Measurements from ENCODE around the gene STRA8.

STRA8 gene

DNA sequence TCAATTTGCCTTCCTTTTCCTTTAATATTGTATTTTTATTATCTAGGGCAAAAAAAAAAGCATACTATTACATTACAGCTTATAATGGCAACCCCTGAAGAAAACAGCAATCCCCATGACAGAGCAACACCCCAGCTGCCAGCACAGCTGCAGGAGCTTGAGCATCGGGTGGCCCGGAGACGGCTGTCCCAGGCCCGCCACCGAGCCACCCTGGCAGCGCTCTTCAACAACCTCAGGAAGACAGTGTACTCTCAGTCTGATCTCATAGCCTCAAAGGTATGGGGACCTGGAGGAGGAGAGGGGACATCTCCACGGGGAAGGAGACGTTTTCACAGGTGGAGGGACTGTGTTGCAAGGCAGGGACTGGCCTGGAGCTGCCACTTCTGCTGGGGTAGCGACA lies 6.8 kb downstream of the STRA8 start:
- no peak for DNase-seq

DNA sequence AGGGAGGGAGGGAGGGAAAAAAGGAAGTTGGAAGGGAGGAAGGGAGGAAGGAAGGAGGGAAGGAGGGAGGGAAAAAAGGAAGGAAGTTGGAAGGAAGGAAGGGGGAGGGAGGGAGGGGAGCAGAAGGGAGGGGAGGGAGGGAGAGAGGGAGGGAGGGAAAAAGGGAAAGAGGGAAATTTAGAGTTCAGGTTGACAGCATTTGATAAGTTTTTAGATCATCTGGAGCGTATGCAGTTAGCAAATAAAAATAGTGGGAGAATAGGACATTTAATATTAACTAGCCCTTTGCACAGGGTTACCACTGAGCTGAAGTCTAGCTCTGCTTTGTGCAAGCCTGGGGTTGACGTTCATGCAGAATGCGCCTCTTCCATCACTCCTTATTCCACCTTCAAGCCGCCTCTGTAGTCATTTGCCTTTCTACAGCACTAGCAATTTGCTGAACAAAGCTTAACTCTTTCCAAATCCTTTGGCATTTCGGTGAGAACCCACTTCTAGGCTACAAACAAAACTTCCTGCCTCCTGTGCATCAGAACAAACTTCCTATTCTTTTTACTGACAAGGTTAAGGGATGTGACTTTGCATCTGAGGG lies 8.6 kb downstream of the STRA8 start:
- DNase-seq, result no peak

DNA sequence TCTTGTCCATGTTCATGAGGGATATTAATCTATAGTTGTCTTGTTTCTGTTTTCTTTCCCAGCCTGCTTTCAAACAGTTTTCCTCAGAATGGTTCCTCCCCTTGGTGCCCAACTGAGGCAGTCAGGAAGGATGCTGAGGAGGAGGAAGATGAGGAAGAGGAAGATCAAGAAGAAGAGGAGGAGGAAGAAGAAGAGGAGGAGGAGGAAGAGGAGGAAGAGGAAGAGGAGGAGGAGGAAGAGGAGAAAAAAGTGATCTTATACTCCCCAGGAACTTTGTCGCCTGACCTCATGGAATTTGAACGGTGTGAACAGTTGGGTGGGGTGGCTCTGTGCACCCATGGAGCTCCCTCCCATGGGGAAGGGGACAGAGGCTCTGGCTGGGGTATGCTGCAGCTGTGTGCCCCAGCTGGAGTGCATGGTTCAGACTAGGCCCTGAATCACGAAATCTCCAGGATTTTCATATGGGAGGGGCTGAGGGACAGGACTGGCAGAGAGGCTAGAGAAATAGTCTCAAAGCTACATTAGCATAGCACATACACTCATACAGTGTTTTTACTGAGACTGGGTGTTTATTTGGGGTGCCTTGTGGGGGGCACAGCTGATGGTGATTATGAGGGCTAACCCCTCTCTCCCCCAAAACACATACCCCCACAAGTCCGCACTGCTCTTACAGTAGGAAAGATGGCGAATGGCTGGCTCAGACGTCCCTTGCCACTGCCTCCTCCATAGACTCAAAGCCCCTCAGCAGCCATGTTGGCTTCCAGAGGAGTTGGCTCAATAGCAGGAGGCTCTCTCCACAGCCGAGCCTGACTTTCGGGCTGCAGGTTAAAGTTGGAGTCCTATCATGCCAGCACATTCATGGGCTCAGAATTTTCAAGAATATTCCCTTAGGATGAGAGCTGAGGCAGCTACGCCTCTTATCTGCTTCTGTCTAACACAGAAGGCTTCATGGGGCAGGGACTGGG lies 11.9 kb downstream of the STRA8 start:
- no peak for DNase-seq

DNA sequence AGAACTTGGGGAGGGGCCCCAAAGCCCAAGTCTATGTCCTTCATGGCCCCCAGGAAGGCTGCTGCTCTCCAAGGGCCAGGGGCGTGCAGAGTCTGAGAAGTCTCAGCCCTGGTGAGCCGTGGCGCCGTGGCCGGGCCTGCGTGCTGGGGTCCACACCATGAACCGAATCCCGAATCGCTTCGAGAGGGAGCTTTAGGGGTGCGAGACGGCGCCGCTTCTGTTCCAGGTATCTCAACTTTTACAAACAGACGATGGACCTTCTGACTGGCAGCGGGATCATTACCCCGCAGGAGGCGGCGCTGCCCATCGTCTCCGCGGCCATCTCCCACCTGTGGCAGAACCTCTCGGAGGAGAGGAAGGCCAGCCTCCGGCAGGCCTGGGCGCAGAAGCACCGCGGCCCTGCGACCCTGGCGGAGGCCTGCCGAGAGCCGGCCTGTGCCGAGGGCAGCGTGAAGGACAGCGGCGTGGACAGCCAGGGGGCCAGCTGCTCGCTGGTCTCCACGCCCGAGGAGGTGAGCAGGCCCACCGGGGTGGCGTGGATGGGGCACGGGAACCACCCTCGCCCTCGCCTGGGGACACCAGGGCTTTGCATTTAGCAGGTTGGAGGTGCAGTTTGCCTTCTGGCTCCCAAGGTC lies 12.7 kb downstream of the STRA8 start:
- DNase-seq, result no peak

DNA sequence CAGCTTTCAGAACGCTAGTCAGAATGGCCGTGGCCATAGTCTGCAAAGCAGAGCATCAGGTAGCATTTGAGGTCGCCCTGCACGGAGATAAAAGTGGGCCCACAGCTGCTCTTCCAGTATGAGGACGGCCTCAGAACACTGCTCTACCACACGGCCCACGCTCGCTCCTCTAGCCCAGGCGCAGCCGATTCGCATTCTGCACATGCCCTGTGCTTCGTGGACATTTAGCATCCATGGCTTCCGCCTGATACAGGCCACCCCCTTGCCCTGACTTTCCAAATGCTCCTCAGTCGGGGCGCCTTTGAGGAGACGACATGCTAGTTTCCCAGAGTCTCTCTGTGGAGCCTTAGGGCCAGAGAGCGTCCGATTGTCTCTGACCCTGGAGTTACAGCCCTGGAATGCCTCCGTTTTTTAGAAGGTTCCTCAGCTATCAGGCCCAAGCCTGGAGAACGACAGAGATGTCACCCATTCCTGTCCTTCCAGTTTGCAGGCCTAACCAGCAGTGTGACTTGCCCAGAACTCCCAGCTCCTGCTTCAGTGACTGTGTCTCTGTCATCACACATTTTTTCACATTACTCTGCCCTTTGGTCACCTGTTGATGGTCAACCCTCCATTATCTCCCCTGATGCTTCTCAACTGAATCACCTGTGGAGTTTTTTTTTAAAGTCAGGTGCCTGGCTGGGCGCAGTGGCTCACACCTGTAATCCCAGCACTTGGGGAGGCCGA lies 14.3 kb downstream of the STRA8 start:
- no peak for DNase-seq

DNA sequence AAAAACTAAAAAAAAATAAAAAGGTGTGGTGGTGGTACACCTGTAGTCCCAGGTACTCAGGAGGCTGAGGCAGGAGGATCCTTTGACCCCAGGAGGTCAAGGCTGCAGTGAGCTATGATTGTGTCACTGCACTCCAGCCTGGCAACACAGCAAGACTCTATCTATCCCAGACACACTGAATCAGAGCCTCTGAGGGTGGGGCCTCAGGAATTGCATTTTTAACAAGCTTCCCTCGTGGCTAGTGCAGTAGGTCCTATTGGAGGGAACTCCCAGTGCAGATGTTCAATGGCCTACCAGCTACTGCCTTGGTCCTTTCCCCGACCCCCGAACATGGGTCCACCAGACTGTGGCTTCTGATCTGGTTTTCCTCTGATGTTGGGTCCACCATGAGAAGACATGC lies 14.9 kb downstream of the STRA8 start:
- DNase-seq, result no peak

DNA sequence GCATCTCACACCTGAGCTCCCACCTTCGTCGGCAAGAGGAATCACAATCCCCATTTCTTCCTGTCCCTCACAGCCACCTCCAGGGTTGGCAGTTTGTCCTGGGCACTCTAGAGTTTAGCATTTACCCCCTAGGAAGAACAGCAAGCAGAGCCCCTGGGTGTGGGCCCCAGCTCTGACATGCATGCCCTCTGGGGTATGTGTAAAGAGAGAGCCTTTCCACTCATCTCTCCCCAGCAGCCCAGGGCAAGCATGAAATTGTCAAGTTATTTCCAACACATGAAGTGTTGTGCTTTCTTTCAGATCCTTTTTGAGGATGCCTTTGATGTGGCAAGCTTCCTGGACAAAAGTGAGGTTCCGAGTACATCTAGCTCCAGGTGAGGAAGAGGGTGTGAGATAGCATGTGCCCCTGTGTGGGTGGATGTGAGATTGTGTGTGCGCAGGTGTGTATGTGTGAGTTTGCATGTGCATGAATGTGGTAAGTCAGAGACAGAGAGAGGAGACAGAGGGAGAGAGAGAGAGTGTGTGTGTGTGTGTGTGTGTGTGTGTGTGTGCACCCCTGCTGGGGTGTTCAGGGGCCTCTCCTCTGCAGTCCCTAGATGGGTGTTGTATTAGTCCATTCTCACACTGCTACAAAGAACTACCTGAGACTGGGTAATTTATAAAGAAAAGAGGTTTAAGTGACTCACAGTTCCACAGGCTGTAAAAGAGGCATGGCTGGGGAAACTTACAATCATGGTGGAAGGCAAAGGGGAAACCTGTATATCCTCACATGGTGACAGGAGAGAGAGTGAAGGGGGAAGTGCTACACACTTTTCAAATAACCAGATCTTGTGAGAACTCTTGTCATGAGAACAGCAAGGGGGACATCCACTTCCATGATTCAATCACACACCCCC lies 18.1 kb downstream of the STRA8 start:
- DNase-seq, result no peak

DNA sequence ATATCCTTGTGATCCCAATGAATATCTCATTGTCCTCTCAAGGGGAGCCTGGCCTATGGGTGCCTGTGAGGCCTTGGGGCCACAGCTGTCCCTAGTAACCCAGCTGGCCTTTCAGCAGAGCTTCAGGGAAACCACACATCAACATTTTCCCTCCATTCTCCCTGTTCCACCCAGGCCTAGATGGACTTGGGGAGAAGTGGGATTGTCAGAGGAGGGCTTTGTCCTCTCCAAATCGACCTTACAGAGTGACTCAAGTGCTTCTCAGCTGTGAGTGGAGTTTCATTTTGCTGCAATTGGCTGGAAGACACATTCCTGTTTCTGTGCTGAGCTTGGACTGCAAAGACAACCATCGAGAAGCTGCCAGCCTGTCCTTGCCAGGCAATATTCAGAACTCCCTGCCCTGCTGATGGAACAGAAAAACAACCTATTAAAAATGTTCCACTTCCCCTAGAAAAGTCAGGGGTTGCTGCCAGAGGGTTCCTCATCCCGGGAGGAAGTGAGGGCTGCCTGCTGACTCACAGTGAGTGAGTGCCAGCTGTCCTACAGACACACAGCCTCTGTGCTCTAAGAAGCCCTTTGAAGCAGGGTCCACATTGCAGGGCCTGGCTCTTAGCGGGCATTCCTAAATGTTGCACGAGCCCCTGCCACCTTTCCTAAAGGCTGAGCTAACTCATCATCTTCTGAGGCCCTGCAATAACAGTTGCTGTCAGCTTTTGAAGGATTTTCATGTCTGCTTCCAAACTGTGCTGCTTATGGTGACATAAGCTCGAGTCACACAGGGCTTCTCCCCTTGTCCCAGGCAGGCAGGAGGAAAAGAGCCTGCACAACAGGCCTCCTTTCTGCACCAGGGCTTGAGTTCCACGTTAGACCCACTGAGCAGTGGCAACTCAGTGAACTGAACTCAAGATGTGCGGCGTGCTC lies 20.5 kb downstream of the STRA8 start:
- no peak for DNase-seq

DNA sequence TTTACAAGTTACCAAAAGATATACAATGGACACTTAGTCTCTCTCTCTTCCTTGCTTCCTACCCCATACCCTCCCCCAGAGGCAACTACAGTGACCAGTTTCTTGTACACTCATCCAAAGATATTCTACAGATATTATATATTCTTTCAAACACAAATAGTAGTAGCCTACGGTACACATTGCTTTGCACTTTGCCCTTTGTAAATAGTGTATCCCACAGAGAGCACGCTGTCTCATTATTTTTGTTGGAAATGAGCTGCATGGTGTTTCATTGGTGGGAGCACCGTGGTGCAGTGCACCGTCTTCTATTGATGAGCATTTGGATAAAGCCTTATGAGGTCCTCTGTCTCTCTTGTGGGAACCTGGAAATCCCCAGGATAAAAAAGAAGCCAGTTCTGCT lies 24.2 kb downstream of the STRA8 start:
- no peak for DNase-seq

DNA sequence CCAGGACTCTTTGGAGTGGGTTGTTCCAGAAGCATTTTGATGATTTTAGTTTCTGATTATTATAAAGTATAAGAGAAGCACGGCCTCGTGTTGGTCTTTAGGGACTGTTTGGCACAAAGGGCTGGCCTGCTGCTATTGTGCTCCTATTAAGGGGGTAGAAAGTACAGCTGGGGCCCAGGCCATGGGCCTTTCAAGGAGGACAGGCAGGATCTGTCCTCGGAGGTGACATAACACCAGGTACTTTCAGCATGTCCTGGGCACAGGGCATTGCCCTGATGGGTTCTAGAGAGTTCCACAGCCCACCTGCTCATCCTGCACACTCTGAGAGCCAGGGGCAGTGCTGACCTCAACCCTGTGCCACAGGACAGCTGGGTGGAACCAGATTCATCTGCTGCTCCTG lies 24.9 kb downstream of the STRA8 start:
- no peak for DNase-seq

DNA sequence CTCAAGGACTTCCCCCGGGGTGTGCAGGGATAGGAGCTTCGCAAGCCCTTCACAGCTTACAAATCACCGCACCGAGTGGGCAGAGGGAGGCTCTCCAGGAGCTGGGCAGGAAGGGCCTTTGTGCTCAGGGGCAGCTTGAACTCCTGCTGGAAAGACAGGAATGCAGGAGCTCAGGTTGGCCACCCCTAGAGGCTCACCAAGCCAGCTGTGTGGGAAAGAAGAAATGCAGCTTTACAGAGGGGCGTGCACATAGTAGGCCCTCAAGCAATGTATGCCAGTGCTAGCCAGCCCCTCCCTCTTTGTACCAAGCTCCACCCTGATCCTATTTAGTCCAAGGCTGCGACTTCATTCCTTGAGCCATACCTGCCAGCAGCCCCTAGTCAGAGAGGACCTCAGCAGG lies 26.1 kb downstream of the STRA8 start:
- DNase-seq, result no peak

DNA sequence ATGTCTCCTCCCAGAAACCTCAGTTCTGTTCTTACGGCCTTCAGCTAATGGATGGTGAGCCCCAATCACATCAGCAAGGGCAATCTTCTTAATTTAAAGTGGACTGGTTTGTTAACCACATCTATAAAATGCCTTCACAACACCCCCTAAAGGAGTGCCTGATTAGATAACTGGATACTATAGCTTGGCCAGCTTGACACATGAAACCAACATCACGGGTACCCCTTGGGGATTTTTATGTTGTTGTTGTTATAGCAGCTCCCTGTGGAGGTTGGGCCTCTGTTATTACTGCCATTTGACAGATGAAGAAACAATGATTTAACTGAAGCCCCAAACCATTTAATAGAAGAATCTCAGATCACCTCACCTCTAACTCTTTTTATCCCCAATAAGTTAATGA lies 26.8 kb downstream of the STRA8 start:
- DNase-seq, result no peak

DNA sequence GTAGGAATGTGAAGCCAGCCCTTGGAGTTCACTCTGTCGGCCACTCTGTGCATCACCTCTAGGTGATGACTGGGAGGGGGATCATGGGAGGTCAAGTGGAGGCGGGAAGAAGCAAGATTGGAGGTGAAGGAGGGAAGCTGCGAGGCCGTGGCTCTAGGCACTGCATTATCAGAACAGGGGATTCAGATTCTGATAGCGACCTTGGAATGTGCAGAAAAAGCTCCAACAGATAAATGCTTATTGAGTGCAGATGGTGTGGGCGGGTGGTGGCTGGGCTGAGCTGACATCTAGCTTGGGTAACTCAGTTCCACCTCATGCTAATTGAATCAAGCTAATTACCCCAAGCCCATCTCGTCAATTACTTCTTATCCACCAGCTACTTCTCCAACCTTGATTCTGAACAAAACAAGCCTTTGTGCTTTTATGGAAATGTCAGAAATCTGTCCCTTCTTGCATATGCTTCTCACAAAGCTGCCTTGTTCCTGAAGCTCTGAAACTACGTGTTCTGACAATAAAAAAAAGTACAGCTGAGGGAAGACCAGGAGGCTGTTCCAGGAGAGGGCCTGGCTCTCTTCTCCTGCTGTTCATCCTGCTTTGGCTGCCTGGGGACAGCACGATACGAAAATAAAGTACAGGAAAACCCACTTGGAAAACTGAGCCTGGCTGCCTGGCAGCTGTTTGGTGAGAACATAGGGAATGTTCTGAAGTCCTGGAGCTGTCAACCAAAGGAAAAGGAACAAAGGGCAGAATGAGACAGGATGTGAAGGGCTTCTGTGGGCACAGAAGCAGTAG lies 27.5 kb downstream of the STRA8 start:
- no peak for DNase-seq

DNA sequence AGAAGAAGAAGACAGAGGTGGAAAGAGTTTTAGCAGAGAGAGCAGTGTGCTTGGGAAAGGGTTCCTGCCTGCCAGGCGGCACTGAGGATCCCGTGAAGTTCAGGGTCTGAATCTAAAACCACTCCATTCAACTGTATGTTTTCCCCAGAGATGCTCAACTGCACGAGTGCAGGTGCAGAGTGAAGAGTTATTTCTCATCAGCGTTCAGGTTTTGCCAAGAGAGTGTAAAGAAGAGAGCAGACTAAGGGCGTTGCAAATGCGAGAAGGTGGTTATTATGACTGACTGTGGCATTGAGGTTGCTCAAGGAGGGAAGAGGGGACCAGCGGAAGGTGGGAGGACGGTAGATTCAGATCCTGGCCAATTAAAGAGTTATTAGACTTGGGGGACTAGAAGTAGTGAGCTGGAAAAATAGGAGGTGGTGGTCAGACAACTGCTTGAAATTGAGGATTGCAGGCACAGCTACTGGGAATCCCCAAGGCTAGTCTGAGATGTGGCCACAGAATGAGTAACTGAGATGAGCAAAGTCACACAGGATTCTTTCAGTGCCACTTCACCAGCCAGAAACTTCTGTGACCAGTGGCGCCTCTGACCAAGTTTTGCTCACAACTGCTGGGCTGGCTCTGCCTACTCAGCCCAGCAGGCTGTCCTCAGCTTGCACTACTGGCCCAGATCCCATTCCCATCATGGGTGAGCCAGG lies 29.1 kb downstream of the STRA8 start:
- no peak for DNase-seq

DNA sequence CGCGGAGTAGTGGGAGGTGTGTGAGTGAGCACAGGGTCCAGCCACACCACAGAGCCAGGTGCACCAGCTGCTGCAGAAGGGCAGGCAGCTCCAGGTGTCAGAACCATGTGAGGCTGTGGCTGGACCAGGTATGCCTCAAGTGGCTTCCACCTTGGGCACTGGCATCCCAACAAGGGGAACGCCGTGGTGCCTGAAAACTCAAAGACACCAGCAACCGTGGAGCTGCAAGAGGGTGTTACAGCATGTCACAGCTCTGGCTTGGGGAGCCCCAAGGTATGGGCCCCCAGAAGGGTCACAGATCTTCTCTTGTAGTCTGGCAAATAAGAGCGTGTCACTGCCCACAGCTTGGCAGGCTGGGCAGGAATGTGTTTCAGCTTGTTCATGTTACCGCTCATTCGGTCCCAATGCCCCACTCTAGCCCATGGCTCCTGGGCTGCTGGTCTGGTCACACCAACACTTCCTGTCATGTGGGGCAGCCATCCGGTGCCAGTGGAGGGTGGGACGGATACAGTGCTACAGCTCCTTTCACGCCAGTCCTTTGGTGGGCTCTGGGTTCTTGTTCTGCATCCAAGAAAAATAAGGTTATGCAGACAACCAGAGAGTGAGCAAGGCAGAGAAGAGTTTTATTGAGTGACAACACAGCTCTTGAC lies 29.8 kb downstream of the STRA8 start:
- DNase-seq, result no peak

DNA sequence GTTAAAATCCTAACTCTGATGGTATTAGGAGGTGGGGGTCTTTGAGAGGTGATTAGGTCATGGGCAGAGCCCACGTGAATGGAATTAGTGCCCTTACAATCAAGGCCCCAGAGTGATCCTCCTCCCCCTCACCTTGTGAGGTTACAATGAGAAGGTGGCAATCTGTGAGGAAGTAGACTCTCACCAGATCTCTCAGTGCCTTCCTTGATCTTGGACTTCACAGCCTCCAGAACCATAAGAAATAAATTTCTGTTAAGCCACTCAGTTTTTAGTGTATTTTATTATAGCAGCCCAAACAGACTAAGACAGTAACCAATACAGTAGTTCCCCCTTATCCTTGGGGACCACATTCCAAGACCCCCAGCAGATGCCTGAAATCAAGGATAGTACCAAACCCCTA lies 32.0 kb downstream of the STRA8 start:
- no peak for DNase-seq

DNA sequence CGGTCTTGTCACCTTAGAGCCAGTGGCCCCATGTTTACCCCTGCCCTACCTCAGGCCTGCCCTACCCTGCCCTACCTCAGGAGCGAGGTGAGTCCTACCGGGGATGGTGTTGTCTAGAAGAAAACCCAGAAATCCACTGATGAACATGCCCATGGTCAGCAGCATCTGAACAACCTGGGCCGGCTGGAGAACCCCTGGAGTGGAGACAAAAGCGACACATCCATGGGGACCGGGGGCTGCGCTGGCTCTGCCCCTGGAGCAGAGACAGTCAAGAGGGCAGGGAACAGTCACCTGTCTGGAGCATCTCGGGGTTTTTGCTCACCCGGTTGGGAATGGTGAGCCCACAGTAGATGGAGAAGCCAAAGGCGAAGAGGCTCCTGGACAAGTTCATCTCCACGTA lies 36.3 kb downstream of the STRA8 start:
- no peak for DNase-seq

DNA sequence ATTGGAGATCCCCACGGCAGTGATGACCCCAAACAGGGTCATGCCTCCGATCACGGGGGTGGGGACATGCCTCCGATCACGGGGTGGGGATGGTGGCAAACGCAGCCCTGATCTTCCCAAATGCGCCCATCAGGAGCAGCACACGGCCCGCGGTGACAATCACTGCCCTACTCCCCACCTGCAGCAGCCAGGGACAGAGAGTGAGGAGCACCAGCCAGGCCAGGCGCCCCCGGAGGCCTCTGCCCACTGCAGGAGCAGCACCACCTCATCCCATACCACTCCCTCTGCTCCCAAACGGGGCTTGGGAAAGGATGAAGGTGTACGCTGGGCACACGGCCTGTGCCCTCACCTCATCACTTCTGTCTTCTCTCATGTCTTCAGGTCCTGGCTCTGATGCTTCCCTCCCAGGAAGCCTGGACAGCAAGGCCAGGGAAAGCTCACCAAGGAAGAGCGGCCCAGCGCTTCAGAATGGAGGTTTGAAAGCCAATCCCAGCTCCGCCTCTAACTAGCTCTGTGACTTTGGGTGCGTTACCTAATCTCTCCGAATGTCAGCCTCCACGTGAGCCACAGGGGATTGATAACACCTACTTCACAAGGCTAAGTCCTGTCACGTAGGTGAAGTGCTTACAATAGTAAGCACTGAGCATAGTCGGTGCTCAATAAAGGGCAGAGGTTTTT lies 37.1 kb downstream of the STRA8 start:
- no peak for DNase-seq

DNA sequence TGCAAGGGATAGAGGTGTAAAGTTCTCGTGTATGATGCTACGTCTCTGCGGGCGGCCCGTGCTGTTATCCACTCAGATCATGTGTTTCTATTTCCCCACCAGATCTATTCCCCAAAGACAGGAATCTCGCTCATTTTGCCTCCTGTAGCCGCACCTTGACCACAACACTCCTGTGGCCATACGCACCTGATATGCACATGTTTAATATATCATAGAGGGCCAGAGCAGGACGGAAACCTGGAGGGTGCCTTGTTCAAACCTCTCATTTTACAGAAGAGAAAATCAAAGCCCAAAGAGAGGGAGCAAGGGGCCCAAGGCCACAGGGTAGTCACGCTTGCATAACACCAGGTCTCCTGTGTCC lies 37.6 kb downstream of the STRA8 start:
- no peak for DNase-seq

Data from activated effector memory CD4-positive, alpha-beta T cell treated with Interleukin-2 at 50 U/mL for 16 hours (primary cell).